HG03571 (cell line): ENCODE measurements around the gene CPAMD8.
"Not testable (repeated sequence)": the region's sequence is repeated elsewhere in the genome, so short reads cannot be mapped to it uniquely, and the experiment has no call there.

Experiments
- ATAC-seq: cut with Tn5 transposase; IDR thresholded peaks from one replicate; pipeline ENCODE4 v1.9.1; 2021; ENCODE audit not compliant: unreplicated experiment

Gene CPAMD8

DNA sequence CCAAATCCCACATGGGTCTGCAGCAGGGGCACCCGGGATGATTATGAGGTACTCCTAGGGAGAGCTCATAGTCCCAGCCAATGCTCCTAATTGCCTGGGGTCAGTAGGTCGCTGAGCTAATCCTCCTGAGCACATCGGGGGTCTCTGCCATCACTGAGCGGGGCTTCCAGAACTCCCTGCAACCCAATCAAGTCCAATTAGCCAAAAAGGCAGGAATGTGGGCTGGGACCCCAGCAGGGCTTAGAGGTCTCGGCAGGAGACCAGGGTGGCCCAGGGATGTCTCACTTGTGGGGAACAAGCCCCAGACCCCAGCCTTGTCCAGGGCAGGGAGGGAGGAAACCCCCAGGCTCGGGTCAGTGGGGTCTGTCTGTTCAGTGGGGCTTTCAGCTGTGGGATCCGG, 17.1 kb upstream of the CPAMD8 start:
- no peak for ATAC-seq

DNA sequence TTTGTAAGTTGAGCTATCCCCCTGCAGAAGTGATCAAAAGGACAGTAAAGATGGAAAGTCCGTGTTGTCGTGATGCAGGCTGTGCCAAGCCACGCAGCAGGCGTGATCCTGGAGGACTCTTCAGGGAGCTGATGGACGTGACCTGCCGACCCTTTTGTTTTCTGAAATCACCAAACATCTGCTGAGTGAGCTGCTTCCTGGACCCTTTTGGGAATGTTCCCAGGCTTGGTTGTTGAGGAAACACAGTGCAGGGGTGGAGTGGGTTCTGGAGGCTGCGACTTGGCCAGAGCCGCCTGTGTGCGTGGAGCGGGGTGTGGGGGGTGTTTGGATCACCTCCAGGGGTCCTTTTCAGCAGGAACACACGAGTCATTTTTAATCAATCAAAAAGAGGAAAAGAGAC, 15.4 kb upstream of the CPAMD8 start:
- ATAC-seq = no peak

DNA sequence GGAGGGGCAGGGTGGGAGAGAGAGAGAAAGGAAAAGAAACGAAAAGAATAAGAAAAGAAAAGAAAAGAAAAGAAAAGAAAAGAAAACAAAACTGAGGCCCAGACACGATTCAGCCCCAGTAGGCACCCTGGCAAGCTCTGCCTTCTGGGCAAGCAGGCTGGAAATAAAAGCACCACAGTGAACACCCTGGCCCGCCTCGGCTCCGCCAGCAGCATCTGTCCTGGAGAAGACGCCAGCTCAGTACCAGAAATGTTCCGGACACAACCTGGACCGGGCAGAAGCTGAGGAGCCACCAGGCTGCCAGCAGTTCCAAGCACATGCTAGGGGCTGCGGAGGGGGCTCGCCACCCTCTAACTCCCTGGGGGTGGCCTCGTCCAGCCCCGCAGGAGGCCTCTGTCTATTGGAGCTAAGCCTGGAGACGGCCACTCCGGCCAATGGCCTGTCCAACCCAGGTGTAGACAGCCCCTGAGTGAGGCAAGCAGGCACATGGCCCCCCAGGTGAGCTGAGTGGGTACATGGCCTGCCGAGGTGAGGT, 11.4 kb upstream of the CPAMD8 start:
- no peak for ATAC-seq

DNA sequence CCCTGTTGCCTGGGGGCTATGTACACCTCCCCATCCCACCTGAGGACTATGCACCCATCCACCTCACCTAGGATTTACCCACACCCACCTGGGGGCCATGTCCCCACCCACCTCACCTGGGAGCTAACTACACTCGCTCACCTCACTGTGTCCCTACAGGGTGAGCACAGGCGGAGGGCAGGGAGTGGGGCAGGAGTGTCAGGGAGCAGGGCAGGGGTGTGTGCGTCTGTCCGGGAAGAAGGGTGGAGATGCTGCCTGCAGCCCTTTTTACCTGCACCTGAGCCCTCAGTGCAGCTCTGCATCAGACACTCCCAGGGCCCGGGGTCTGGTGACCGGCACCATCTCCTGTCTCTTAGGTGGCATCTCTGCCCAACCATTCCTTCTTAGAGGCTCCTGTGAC, 10.6 kb upstream of the CPAMD8 start:
- ATAC-seq = no peak

DNA sequence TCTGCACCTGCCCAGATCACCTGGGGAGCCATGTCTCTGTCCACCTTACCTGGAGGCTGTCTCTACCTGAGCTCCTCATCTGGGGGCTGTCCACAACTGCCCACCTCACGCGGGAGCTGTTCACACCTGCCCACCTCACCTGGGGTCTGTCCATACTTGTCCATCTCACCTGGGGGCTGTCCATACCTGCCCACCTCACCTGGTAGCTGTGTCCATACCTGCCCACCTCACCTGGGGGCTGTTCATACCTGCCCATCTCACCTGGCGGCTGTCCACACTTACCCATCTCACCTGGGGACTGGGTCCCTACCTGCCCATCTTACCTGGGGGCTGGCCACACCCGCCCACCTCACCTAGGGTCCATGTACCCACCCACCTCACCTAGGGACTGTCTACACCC, 10.0 kb upstream of the CPAMD8 start:
- ATAC-seq = no peak

DNA sequence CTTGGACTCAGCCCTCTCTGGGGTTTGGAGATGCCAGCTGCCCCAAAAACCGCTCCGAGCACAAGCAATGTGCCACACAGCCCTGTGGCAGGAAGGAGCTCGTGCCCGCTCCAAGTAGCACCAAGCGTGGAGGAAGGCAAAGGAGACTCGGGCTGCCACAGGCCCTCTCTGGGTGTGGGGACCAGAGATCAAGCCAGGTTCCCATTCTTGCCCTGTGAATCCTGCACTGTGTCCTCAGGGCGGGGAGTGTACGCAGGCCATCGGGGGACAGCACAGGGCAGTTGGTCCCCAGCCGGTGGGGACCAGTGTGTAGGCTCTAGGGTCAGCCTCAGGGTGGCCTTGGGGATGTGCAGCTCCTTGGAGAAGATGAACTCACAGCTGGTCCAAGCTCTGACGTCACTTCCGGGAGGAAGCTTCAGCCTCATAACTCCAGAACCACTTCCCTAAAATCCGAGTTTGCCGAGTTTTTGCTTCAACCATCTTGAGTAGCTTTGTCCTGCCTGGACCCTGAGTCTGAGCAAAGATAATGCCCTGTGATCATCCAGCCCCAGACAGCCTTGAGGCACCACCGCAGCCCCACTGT, 9.3 kb upstream of the CPAMD8 start:
- ATAC-seq = no peak

DNA sequence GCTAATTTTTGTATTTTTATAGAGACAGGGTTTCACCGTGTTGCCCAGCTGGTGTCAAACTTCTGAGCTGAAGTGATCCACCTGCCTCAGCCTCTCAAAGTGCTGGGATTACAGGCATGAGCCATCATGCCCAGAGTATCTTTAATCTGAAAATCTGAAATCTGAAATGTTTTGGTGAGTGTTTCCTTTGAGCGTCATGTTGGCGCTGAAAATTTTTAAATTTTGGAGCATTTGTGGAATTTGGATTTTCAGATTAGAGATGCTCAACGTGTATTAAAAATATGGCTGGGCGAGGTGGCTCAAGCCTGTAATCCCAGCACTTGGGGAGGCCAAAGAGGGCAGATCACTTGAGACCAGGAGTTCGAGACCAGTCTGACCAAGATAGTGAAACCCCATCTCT, 5.1 kb upstream of the CPAMD8 start:
- ATAC-seq = no peak

DNA sequence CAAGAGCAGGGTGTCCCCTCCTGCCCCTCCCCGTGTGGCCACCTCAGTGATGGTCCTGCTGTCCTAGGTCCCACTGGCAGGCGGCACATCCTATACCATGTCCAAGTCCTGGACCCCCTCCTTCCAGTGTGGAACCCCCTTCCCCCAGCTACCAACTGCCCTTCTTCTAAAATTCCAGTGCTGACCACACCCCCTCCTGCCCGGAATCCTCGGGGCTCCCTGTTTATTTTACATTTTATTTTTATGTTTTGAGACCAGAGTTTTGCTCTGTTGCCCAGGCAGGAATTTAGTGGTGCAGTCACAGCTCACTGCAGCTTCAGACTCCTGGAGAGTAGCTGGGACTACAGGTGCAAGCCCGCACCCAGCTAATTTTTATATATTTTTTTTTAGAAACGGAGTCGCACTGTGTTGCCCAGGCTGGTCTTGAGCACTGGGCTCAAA, 945 bp upstream of the CPAMD8 start:
- no peak for ATAC-seq

DNA sequence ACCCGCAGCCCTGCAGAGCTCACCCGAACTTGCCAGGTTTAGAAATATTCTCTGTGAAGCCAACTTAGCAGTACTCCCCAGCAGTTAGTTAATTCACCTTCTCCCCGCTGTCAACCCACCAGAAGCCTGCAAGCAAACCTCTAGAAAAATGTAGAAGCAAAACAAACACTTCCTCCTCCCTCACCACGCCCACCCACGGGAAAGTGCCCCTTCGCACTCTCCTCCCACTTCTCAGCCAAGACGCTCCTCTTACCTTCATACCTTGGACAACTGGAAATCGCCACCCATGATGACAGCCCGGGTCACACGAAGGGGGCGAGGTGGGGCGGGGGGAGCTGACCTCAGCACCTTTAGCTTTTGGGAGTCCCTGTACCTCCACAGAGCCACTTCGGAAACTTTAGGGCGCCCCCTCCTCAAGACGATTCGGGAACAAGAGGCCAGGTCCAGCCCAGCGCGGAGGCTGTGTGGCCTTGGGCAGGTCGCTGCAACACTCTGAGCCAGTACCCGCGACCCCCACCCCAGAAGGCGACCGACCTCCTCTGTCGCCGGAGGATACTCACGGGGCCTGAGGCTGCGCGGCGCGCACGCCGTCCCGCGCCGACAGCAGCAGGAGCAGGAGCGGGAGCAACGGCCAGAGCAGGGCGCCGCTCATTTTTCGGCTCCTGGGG, 485 bp downstream of the CPAMD8 start:
- ATAC-seq = no peak

DNA sequence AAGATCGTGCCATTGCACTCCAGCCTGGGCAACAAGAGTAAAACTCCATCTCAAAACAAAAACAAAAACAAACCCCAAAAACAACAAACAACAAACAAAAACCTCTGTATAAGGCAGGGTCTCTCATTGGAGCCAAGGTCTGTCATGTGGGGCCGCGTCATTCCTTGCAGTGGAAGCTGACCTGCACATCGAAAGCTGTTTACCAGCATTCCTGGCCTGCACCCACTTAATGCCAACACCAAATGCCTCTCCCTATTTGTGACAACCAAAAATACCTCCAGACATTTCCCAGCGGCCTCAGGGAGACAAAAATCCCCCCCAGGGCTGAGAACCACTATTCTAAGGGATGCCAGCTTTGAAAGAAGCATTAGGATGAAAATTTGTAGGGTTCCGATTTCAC, 1.2 kb downstream of the CPAMD8 start:
- no peak for ATAC-seq

DNA sequence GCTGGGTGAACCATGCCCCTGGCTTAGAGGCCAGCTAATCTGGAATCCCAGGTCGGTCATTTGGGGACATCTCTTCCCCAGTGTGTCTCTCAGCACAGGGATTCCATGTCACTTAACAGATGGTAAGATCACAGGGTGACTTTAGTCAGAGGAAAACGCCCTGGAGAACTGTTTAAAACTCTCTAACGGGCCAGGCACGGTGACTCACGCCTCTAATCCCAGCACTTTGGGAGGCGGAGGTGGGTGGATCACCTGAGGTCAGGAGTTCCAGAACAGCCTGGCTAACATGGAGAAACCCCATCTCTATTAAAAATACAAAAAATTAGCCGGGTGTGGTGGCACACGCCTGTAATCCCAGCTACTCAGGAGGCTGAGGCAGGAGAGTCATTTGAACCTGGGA, 1.7 kb downstream of the CPAMD8 start:
- not testable (repeated sequence) for ATAC-seq

DNA sequence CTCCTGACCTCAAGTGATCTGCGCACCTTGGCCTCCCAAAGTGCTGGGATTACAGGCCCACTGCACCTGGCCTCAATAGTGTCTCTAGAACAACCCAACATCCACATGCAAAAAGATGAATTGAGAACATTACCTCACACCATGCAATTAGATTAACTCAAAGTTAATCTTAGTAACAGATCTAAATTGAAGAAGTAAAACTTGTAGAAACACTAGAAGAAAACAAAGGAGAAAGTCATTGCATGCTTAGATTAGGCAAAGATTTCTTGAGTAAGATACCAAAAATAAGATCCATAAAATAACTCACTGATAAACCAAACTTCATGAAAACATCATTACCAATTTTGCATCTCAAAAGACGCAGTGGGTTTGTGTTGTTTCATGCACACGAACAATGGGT, 2.8 kb downstream of the CPAMD8 start:
- ATAC-seq = no peak

DNA sequence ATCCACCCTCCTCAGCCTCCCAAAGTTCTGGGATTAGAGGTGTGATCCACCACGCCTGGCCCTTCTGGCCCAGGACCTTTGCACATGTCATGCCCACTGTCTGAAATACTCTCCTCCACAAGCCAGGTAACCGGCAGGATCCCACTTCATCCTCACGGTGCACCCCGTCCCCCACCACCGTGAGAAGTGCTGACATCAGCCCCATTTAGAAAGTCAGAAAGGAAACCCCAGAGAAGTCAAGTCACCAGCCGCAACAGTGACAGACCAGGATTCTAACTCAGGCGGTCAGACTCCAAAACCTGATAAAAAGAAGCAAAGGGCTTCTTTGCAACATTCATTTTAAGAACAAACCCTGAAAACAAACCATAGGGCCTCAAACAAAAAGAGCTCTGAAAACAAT, 3.9 kb downstream of the CPAMD8 start:
- ATAC-seq = no peak

DNA sequence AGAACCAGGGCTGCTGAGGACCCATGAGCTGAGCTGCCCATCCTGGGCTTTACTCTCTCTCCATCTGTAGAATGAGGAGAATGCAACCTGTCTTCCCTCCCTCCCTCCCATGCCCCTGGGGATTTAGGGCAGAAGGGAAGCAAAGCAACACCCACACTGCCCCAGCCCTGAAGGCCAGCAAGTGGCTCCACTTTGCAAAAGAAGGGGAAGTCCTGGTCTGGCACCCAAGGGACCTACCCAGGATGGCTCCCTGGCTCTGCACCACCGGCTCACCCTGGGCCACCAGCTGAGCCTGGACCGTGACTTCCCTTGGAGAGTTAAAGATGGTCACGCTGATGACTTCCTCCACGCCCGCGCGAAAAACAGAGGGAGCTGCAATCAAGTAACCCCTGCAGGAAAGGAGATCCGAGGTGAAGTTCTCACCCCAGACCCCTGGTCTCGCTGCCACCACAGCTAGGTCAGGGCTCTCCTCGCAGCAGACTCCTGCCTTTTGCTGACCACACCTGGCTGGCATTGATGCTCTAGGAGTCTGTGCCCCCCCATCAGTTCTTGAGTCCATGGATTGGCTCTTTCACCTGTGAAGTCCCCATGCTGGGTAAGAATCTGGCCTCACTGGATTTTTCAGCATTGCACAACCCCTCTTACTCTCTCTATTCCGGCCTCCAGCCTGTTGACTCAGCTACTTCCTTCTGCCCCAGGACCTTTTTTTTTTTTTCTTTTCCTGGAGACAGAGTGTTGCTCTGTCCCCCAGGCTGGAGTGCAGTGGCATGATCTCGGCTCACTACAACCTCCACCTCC, 4.6 kb downstream of the CPAMD8 start:
- ATAC-seq = no peak

DNA sequence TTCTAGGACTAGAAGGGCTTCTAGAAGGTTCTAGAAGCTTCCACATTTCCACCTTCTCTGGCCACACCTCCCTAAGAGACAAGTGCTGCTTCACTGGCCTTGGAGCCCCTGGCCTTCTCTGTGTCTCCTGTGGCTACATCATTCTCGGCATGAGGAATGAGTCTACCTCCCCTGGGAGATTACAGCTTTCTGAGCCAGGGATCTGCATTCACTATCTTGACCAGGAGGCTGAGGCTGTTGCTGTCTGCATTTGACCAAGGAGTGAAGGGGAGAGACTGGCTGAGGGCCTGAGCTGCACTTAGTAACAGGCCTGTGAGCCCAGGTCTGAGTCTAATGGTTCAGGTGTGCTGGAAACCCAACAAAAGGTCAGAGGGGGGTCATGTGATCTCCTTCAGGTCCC, 5.3 kb downstream of the CPAMD8 start:
- no peak for ATAC-seq

DNA sequence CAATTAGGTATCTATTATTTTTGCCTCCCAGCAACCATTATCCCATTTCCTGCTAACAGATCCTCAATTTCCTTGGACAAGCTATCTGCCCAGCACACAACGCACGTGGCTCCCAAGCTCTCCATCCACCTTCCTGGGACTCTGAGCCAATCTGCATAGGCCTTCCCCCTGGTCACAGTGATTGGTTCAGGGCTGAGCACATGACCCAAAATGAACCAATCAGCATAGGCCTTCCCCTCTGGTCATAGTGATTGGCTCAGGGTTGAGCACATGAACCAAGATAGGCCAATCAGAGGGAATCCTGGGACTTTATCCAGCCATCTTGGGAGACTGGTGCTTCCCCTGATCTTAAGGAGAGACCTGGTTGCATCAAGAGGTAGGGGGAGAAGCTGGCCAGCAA, 5.8 kb downstream of the CPAMD8 start:
- ATAC-seq = no peak

DNA sequence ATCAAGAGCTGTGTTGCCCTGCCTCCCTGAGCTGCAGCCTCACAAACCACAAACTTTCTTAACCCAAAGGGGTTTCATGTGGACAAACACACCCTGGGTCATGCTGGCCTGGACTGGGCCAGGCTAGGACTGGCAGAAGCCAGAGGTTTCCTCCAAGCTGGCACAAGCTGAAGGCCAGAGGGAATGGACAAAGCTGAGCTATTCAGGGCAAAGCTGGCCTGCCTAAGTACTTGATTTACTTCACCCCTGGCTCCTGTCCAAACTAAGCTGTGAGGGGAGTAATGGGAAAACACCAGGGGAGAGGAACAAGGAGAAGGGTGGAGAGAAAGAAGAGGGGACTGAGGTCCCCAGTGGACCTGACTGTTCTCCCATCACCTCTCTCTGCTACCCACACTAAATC, 6.2 kb downstream of the CPAMD8 start:
- ATAC-seq = no peak

DNA sequence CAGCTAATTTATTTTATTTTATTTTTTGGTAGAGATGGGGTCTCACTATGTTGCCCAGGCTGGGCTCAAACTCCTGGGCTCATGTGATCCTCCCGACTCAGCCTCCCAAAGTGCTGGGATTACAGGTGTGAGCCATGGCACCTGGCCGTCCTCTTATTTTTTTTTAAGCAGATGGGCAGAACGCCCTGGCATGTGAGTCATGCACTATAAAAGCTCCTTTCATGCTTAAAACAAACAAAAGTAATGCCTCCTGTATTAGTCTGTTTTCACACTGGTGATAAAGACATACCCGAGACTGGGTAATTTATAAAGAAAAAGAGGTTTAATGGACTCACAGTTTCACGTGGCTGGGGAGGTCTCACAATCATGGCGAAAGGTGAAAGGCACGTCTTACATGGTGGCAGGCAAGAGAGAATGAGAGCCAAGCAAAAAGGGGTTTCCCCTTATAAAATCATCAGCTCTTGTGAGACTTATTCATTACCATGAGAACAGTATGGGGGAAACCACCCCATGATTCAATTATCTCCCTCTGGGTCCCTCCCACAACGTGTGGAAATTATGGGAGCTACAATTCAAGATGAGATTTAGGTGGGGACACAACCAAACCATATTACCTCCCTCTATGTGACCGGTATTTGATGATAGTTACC, 12.3 kb downstream of the CPAMD8 start:
- not testable (repeated sequence) for ATAC-seq

DNA sequence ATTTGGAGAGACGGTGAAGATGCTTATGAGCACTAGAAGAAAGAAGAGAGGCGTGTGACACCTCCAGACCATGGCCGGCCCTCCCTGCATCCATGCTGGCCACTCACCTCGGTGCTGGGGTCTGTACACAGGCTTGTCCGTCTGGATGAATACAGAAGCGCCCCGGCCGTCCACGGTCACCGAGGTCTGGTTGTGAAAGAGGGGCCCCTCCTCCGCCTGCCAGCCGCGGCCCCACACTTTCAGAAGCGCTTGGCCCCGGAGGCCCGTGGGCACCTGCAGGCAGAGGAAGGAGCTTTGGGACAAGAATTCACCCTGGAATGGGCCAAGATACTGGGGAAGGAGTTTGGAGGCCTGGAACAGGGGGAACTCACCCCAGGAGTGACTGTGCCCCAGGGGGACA, 15.1 kb downstream of the CPAMD8 start:
- no peak for ATAC-seq

DNA sequence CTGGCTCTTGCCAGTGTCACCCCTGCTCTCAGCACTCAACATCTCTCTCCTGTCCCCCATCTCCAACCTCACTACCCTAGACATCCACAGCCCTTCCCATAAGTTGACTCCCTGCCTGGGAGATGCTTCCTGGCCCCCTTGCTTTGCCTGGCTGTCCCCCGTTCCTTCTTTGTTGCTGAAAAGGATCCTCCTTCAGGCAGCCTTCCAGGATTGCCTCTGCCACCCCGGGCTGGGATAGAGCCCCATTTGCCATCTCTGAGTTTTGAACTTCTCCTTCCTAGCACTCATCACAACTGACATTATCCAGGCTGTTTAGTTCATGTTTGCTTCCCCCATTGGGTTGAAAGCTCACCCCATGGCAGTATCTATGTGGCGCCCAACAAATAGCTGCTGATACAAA, 20.0 kb downstream of the CPAMD8 start:
- ATAC-seq = no peak

DNA sequence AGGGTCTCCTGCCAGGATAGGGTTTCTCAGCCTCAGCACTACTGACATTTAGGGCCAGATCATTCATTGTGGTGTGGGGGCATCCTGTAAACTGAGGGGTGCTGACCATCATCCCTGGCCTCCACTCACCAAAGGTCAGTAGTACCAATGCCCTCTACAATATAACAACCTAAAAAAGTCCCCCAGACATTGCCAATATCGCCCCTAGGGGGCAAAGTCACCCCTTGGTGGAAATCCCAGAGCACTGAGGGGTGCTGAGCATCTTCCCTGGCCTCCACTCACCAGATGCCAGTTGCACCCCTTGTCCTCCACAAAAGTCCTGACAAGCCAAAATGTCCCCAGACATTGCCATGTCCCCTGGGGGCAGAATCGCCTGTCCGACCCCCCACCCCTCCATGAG, 21.6 kb downstream of the CPAMD8 start:
- ATAC-seq = no peak

DNA sequence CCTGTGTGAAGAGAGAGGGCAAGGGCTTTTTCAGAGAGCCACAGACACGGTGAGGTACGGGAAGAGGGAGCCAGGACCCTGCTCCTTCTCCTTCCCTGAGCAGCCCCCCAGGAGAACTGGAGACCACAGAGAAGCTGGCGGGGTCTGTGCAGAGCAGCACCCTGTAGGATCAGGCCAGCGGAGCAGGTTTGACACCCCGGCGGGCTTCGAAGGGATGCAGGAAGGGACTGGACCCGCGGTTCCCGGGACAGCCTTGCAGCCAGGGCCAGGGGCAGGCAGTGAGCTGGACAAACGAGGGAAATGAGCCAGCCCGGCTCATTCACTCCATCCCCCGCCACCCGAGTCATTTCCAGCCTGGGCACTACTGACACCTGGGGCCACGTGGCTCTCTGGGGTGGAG, 22.2 kb downstream of the CPAMD8 start:
- ATAC-seq = no peak
